Measurements from ENCODE around the gene PRPF8.
"Not testable (repeated sequence)": the region's sequence is repeated elsewhere in the genome, so short reads cannot be mapped to it uniquely, and the experiment has no call there.

DNA sequence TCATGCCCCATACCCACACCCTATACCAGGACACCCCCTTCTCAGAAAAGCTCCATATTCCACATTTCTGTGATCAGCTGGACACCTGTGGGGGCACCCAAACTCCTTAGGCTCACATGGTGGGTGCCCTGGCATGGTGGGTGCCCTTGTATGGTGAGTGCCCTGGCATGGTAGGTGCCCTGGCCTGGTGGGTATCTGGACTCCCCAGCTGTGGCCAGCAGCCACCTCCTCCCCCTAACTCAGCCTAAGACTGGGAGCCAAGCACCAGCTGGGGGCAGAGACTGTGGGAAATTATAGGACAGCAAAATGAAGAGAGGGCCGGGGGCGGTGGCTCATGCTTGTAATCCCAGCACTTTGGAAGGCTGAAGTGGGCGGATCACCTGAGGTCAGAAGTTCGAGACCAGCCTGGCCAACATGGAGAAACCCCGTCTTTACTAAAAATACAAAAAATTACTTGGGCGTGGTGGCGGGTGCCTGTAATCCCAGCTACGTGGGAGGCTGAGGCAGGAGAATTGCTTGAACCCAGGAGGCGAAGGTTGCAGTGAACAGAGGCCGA is 24.2 kb upstream of the PRPF8 start:
- not testable (repeated sequence) for TF ChIP-seq EZH2phosphoT487 (IDR thresholded peaks at IDR 0.05; ENCODE audit: low read depth)
- TF ChIP-seq, protein P1, sequence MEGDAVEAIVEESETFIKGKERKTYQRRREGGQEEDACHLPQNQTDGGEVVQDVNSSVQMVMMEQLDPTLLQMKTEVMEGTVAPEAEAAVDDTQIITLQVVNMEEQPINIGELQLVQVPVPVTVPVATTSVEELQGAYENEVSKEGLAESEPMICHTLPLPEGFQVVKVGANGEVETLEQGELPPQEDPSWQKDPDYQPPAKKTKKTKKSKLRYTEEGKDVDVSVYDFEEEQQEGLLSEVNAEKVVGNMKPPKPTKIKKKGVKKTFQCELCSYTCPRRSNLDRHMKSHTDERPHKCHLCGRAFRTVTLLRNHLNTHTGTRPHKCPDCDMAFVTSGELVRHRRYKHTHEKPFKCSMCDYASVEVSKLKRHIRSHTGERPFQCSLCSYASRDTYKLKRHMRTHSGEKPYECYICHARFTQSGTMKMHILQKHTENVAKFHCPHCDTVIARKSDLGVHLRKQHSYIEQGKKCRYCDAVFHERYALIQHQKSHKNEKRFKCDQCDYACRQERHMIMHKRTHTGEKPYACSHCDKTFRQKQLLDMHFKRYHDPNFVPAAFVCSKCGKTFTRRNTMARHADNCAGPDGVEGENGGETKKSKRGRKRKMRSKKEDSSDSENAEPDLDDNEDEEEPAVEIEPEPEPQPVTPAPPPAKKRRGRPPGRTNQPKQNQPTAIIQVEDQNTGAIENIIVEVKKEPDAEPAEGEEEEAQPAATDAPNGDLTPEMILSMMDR (IDR thresholded peaks at IDR 0.05; ENCODE audit: low read depth, low read length): not testable (repeated sequence)

Measured in OCI-LY3 (cell line).